Progenitor cell of endocrine pancreas (in vitro differentiated cells): ENCODE measurements around the gene SCP2. TPM values are rescaled to one million over a fixed set of nuclear protein-coding genes. Genes with fewer than 3 reads are reported as not detected.
"Not testable (repeated sequence)": the region's sequence is repeated elsewhere in the genome, so short reads cannot be mapped to it uniquely, and the experiment has no call there.

Experiments used
- DNase-seq: peaks from one replicate; pipeline ENCODE4 v3.0.0; 2021; ENCODE audit warnings: low spot score; ENCODE audit not compliant: unreplicated experiment
- H3K27ac Mint-ChIP-seq: 2 replicates; pipeline ENCODE4 v1.8.0; 2021; ENCODE audit warnings: mild to moderate bottlenecking, moderate library complexity, mixed read lengths
- H3K27me3 Mint-ChIP-seq: 2 replicates; pipeline ENCODE4 v1.8.0; 2021; ENCODE audit warnings: mixed read lengths
- H3K36me3 Mint-ChIP-seq: 2 replicates; pipeline ENCODE4 v1.8.0; 2022; ENCODE audit warnings: mixed read lengths; ENCODE audit not compliant: insufficient read depth
- H3K4me1 Mint-ChIP-seq: 2 replicates; pipeline ENCODE4 v1.8.0; 2021; ENCODE audit warnings: low read depth, mixed read lengths
- H3K4me3 Mint-ChIP-seq: 2 replicates; pipeline ENCODE4 v1.8.0; 2021; ENCODE audit warnings: low read depth, mild to moderate bottlenecking, moderate library complexity, mixed read lengths
- H3K9me3 Mint-ChIP-seq: 2 replicates; pipeline ENCODE4 v1.8.0; 2021; ENCODE audit warnings: low read depth, mixed read lengths
- total RNA-seq: library from RNA; stranded (reverse); gene quantifications from 2 replicates; pipeline ENCODE4 v1.2.1, GENCODE V29; 2021
- TF ChIP-seq, protein P1 (sequence below): fragments of 200-600 bp; sonication (generic); IDR thresholded peaks from one replicate; pipeline ENCODE4 v1.5.0; 2021; ENCODE audit warnings: antibody characterized with exemption, mild to moderate bottlenecking; ENCODE audit not compliant: unreplicated experiment

Gene SCP2
- total RNA-seq, 1 donor from 2014 or later = 60.8 TPM

DNA sequence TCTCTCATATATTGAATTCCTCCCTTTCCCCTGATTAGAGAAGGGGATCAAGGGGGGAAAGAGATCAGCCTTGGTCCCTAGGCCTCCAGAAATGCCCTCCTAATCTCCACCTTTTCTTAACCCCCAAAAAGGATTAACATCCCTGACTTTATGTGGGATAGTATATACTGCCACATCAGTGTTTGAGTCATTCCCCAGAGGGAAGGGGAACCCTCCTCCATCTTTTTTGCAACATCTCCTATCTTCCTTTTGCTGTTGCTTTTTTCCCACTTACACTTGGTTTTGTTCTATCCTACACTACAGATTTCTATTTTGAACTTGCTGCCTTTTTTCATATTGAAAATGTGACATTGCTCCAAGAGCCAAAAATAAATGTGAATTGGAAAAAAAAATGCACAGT is 69.6 kb downstream of the SCP2 start:
- DNase-seq = no peak
- no peaks in the 10 kb centered on the region for H3K4me1 Mint-ChIP-seq
- no peaks in the 10 kb centered on the region for H3K36me3 Mint-ChIP-seq
- H3K27me3 Mint-ChIP-seq = peaks cover 11% of the 10 kb centered on the region
- TF ChIP-seq, protein P1, sequence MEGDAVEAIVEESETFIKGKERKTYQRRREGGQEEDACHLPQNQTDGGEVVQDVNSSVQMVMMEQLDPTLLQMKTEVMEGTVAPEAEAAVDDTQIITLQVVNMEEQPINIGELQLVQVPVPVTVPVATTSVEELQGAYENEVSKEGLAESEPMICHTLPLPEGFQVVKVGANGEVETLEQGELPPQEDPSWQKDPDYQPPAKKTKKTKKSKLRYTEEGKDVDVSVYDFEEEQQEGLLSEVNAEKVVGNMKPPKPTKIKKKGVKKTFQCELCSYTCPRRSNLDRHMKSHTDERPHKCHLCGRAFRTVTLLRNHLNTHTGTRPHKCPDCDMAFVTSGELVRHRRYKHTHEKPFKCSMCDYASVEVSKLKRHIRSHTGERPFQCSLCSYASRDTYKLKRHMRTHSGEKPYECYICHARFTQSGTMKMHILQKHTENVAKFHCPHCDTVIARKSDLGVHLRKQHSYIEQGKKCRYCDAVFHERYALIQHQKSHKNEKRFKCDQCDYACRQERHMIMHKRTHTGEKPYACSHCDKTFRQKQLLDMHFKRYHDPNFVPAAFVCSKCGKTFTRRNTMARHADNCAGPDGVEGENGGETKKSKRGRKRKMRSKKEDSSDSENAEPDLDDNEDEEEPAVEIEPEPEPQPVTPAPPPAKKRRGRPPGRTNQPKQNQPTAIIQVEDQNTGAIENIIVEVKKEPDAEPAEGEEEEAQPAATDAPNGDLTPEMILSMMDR = no peak
- H3K27ac Mint-ChIP-seq = no peak overlapping the region
- no peaks in the 10 kb centered on the region for H3K9me3 Mint-ChIP-seq
- H3K4me3 Mint-ChIP-seq = no peak overlapping the region

DNA sequence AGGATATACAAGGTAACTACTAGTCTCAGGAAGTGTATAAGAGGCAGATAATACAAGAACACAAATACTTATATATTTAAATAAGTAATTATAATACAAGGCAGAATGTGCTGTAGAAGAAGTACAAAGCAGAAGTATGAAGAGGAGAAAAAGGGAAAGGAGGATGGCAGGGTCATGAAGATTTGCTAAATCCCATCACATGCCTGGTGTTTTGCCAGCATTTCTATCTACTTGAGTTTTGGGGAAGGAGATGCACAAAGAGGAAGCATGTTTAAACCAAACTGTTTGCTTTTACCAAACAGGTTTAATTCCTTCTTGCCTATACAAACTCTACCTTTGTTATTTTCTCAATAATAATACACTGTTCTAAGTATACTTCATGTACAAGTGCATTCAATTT is 74.1 kb downstream of the SCP2 start:
- DNase-seq = no peak
- TF ChIP-seq, protein P1 = no peak
- peaks cover 3% of the 10 kb centered on the region for H3K27me3 Mint-ChIP-seq
- H3K4me3 Mint-ChIP-seq = no peak overlapping the region
- no peak overlapping the region for H3K27ac Mint-ChIP-seq
- H3K9me3 Mint-ChIP-seq = peaks cover 11% of the 10 kb centered on the region
- peaks cover 4% of the 10 kb centered on the region for H3K36me3 Mint-ChIP-seq
- no peaks in the 10 kb centered on the region for H3K4me1 Mint-ChIP-seq

DNA sequence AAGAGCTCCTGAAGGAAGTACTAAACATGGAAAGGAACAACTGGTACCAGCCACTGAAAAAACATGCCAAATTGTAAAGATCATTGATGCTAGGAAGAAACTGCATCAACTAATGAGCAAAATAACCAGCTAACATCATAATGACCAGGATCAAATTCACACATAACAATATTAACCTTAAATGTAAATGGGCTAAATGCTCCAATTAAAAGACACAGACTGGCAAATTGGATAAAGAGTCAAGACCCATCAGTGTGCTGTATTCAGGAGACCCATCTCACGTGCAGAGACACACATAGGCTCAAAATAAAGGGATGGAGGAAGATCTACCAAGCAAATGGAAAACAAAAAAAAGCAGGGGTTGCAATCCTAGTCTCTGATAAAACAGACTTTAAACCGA is 79.5 kb downstream of the SCP2 start:
- not testable (repeated sequence) for H3K4me3 Mint-ChIP-seq, H3K36me3 Mint-ChIP-seq, H3K4me1 Mint-ChIP-seq, H3K27ac Mint-ChIP-seq, DNase-seq, H3K27me3 Mint-ChIP-seq
- peaks cover 11% of the 10 kb centered on the region for H3K9me3 Mint-ChIP-seq

DNA sequence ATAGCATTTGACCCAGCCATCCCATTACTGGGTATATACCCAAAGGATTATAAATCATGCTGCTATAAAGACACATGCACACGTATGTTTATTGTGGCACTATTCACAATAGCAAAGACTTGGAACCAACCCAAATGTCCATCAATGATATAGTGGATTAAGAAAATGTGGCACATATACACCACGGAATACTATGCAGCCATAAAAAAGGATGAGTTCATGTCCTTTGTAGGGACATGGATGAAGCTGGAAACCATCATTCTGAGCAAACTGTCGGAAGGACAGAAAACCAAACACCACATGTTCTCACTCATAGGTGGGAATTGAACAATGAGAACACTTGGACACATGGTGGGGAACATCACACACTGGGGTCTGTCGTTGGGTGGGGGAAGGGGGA is 83.2 kb downstream of the SCP2 start:
- H3K4me3 Mint-ChIP-seq, H3K36me3 Mint-ChIP-seq, H3K9me3 Mint-ChIP-seq, H3K4me1 Mint-ChIP-seq, DNase-seq, H3K27ac Mint-ChIP-seq, H3K27me3 Mint-ChIP-seq: not testable (repeated sequence)

DNA sequence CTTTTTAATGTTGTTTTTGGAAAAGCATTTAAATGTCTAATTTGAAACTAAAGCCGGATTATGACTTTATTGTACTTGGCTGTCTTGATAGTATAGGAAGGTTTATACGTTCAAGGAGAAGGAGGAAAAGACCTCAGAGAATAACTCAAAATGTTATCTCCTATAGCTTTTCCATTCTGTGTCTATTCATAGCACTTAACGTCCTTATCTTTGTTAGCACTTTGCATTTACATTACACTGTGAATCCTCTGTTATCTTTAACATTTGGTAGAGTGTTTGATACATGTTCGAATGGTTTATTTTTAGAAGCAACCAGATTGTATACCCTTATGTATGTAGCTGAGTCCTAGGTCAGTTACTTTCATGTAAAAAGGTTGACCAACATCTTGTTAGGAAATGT is 84.1 kb downstream of the SCP2 start:
- Mint-ChIP-seq H3K4me1 (peaks cover 13% of the 10 kb centered on the region), H3K36me3 (no peaks in the 10 kb centered on the region), H3K4me3 (no peak overlapping the region), H3K9me3 (no peaks in the 10 kb centered on the region), H3K27me3 (no peaks in the 10 kb centered on the region), H3K27ac (no peak overlapping the region)
- DNase-seq = no peak
- TF ChIP-seq, protein P1 = no peak

DNA sequence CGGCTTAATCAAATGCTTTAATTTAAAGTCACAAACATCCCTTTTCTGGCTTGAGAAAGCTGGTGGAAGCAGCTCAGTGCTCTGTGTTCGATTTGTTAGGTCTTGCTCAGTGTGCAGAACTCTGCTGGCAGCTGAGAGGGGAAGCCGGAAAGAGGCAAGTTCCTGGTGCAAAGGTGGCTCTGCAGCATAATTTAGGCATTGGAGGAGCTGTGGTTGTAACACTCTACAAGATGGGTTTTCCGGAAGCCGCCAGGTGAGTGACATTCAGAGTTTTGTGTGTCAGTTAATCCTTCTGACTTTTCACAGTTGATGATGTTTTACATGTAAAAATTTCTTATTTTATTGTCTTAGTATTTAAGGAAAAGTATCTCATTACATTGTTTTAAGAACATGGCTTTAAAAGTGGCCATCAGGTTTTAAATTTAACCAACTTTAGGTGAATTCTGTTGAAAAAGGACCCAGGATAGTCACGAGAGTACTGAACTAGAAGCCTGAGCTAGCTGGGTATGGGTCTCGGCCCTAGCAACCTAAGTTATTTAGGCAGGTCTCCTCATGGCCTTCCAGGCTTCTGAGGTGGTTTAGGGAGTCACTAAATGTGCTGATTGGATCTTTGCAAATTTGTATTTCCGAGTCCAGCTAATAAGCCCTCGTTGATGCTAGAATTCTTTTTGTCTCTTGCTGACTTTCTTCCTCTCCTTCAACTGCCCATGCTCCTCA is 87.9 kb downstream of the SCP2 start:
- H3K4me3 Mint-ChIP-seq = peak overlapping the region; percentile 82
- H3K4me1 Mint-ChIP-seq = peaks cover 14% of the 10 kb centered on the region
- peak overlapping the region; percentile 76 for H3K27ac Mint-ChIP-seq
- H3K9me3 Mint-ChIP-seq = no peaks in the 10 kb centered on the region
- H3K27me3 Mint-ChIP-seq = no peaks in the 10 kb centered on the region
- DNase-seq = peak; percentile 32
- TF ChIP-seq, protein P1 = no peak
- peaks cover 4% of the 10 kb centered on the region for H3K36me3 Mint-ChIP-seq
